SKM-1 treated with dmso at 0.1 percent for 144 hours (cell line): ENCODE measurements around the gene ALG2.
A peak's percentile ranks its signal among the peaks of the same experiment; 100 is the strongest.

Source experiments
- DNase-seq: peaks from one replicate; lab custom pipeline; 2025; ENCODE audit not compliant: unreplicated experiment; lab: John Stamatoyannopoulos, UW

ALG2 gene

GRCh38 chr9:99173570-99174504, 47.9 kb downstream of the ALG2 start:
- DNase-seq: no peak

- DNase-seq: no peak
These were observed 49.3 kb downstream of the ALG2 start for GRCh38 chr9:99172124-99173091.

GRCh38 chr9:99171225-99172123, 50.3 kb downstream of the ALG2 start:
- no peak for DNase-seq

- DNase-seq: no peak
These were observed 51.6 kb downstream of the ALG2 start for GRCh38 chr9:99169982-99170761.

GRCh38 chr9:99169086-99169485, 52.7 kb downstream of the ALG2 start:
- DNase-seq: no peak

- peak; percentile 40 for DNase-seq
These were observed 54.0 kb downstream of the ALG2 start for GRCh38 chr9:99167694-99168093.

GRCh38 chr9:99167119-99167518, 54.6 kb downstream of the ALG2 start:
- no peak for DNase-seq
